Stimulated activated CD8-positive, alpha-beta memory T cell treated with anti-CD3 and anti-CD28 coated beads, Interleukin-7, amount 100 ng/mL, for 48 hours (primary cell): ENCODE measurements around the gene TMEM150B.

Experiments
- DNase-seq, 2 donors: peaks; one replicate each; pipeline ENCODE4 v3.0.0-alpha.2; 2020; ENCODE audit warnings: low read depth in 1 of 2; ENCODE audit errors: extremely low read depth in 1 of 2

TMEM150B gene

GRCh38 chr19:55308281-55308680 is 16.9 kb downstream of the TMEM150B start:
- DNase-seq: no peak

- no peak for DNase-seq
Observed at GRCh38 chr19:55306712-55307111, 18.4 kb downstream of the TMEM150B start.

GRCh38 chr19:55305983-55306562 is 19.1 kb downstream of the TMEM150B start:
- DNase-seq: no peak

- DNase-seq: peak in 1 of 2 donors; percentile 28
Observed at GRCh38 chr19:55305491-55305890, 19.6 kb downstream of the TMEM150B start.

GRCh38 chr19:55304980-55305379 is 20.2 kb downstream of the TMEM150B start:
- DNase-seq: no peak

- DNase-seq: peak in 1 of 2 donors; percentile 20
Observed at GRCh38 chr19:55304279-55304978, 20.7 kb downstream of the TMEM150B start.

- no peak for DNase-seq
Observed at GRCh38 chr19:55303477-55303876, 21.7 kb downstream of the TMEM150B start.

- no peak for DNase-seq
Observed at GRCh38 chr19:55302318-55302703, 22.8 kb downstream of the TMEM150B start.

GRCh38 chr19:55301459-55302317 is 23.5 kb downstream of the TMEM150B start:
- DNase-seq: peak; percentile 84 to 90

- DNase-seq: no peak
Observed at GRCh38 chr19:55300886-55301458, 24.2 kb downstream of the TMEM150B start.

- DNase-seq: no peak
Observed at GRCh38 chr19:55299991-55300390, 25.1 kb downstream of the TMEM150B start.

- DNase-seq: no peak
Observed at GRCh38 chr19:55297267-55297666, 27.9 kb downstream of the TMEM150B start.

- DNase-seq: no peak
Observed at GRCh38 chr19:55289117-55289796, 35.9 kb downstream of the TMEM150B start.

- no peak for DNase-seq
Observed at GRCh38 chr19:55287361-55288079, 37.6 kb downstream of the TMEM150B start.

- DNase-seq: no peak
Observed at GRCh38 chr19:55285229-55285890, 39.8 kb downstream of the TMEM150B start.

- no peak for DNase-seq
Observed at GRCh38 chr19:55284405-55285058, 40.6 kb downstream of the TMEM150B start.

- peak in 1 of 2 donors; percentile 29 for DNase-seq
Observed at GRCh38 chr19:55283548-55284377, 41.4 kb downstream of the TMEM150B start, which contains the start of gene BRSK1. BRSK1 (plus strand) TSS chr19:55283997; CDS start chr19:55284443, 446 bp downstream.
